GM21723 (cell line): Measurements from ENCODE around the gene PTPRG.
"Not testable (repeated sequence)": the region's sequence is repeated elsewhere in the genome, so short reads cannot be mapped to it uniquely, and the experiment has no call there.

Source experiments
- ATAC-seq: cut with Tn5 transposase; IDR thresholded peaks from one replicate; pipeline ENCODE4 v1.9.1; 2021; ENCODE audit warnings: mild to moderate bottlenecking, moderate library complexity; ENCODE audit not compliant: unreplicated experiment

Gene PTPRG

GRCh38 chr3:61748288-61748687 is 186.9 kb downstream of the PTPRG start:
- no peak for ATAC-seq

GRCh38 chr3:61750766-61751165 is 189.4 kb downstream of the PTPRG start:
- ATAC-seq = no peak

- no peak for ATAC-seq
Observed at GRCh38 chr3:61758839-61759238, 197.5 kb downstream of the PTPRG start.

- ATAC-seq = not testable (repeated sequence)
Observed at GRCh38 chr3:61760783-61761182, 199.4 kb downstream of the PTPRG start.

- ATAC-seq = no peak
Observed at GRCh38 chr3:61761694-61762430, 200.5 kb downstream of the PTPRG start.

GRCh38 chr3:61765157-61765876 is 203.9 kb downstream of the PTPRG start:
- ATAC-seq = no peak

- ATAC-seq = no peak
Observed at GRCh38 chr3:61768284-61769037, 207.1 kb downstream of the PTPRG start.

- no peak for ATAC-seq
Observed at GRCh38 chr3:61769266-61769990, 208.1 kb downstream of the PTPRG start.

- ATAC-seq = no peak
Observed at GRCh38 chr3:61771976-61772375, 210.6 kb downstream of the PTPRG start.

GRCh38 chr3:61772456-61772855 is 211.1 kb downstream of the PTPRG start:
- no peak for ATAC-seq

- no peak for ATAC-seq
Observed at GRCh38 chr3:61774279-61774890, 213.0 kb downstream of the PTPRG start.

- no peak for ATAC-seq
Observed at GRCh38 chr3:61776390-61776789, 215.0 kb downstream of the PTPRG start.

- ATAC-seq = no peak
Observed at GRCh38 chr3:61777483-61777882, 216.1 kb downstream of the PTPRG start.

- no peak for ATAC-seq
Observed at GRCh38 chr3:61778095-61778494, 216.7 kb downstream of the PTPRG start.

GRCh38 chr3:61780016-61780415 is 218.6 kb downstream of the PTPRG start:
- ATAC-seq = no peak

- ATAC-seq = no peak
Observed at GRCh38 chr3:61780455-61781228, 219.3 kb downstream of the PTPRG start.

GRCh38 chr3:61783993-61784718 is 222.8 kb downstream of the PTPRG start:
- no peak for ATAC-seq

- ATAC-seq = no peak
Observed at GRCh38 chr3:61788623-61789507, 227.5 kb downstream of the PTPRG start.
